GM21528 (cell line): Measurements from ENCODE around the gene PRKCB.
"Not testable (repeated sequence)": the region's sequence is repeated elsewhere in the genome, so short reads cannot be mapped to it uniquely, and the experiment has no call there.

Source experiments
- ATAC-seq: cut with Tn5 transposase; IDR thresholded peaks from one replicate; pipeline ENCODE4 v1.9.1; 2021; ENCODE audit warnings: mild to moderate bottlenecking, moderate library complexity; ENCODE audit not compliant: unreplicated experiment, low FRiP score

The PRKCB gene

GRCh38 chr16:24198807-24199533 lies 363.2 kb downstream of the PRKCB start:
- no peak for ATAC-seq

GRCh38 chr16:24203675-24204074 lies 367.9 kb downstream of the PRKCB start:
- ATAC-seq, result no peak

- ATAC-seq, result no peak
These were observed 368.4 kb downstream of the PRKCB start for GRCh38 chr16:24204150-24204665.

GRCh38 chr16:24206926-24207325 lies 371.1 kb downstream of the PRKCB start:
- no peak for ATAC-seq

- no peak for ATAC-seq
These were observed 372.9 kb downstream of the PRKCB start for GRCh38 chr16:24208710-24209109.

GRCh38 chr16:24214992-24215391 lies 379.2 kb downstream of the PRKCB start:
- no peak for ATAC-seq

- no peak for ATAC-seq
These were observed 381.2 kb downstream of the PRKCB start for GRCh38 chr16:24216961-24217360.

GRCh38 chr16:24217461-24217860 lies 381.7 kb downstream of the PRKCB start:
- ATAC-seq, result no peak

GRCh38 chr16:24218299-24218698 lies 382.5 kb downstream of the PRKCB start:
- no peak for ATAC-seq

- no peak for ATAC-seq
These were observed 385.4 kb downstream of the PRKCB start for GRCh38 chr16:24221219-24221618.

- ATAC-seq, result no peak
These were observed 392.7 kb downstream of the PRKCB start for GRCh38 chr16:24228514-24228913.

GRCh38 chr16:24232936-24233335 lies 397.2 kb downstream of the PRKCB start:
- no peak for ATAC-seq

- no peak for ATAC-seq
These were observed 399.0 kb downstream of the PRKCB start for GRCh38 chr16:24234737-24235136.

GRCh38 chr16:24235806-24236205 lies 400.0 kb downstream of the PRKCB start:
- no peak for ATAC-seq

- not testable (repeated sequence) for ATAC-seq
These were observed 403.1 kb downstream of the PRKCB start for GRCh38 chr16:24238846-24239245.

GRCh38 chr16:24246911-24247607 lies 411.3 kb downstream of the PRKCB start:
- ATAC-seq, result no peak

GRCh38 chr16:24253192-24253591 lies 417.4 kb downstream of the PRKCB start:
- no peak for ATAC-seq

- no peak for ATAC-seq
These were observed 419.9 kb downstream of the PRKCB start, which contains the start of gene CACNG3 for GRCh38 chr16:24255456-24256371. CACNG3 (plus strand) TSS chr16:24256335; CDS start chr16:24256755, 420 bp downstream.

GRCh38 chr16:24257958-24258357 lies 422.2 kb downstream of the PRKCB start:
- no peak for ATAC-seq

GRCh38 chr16:24258791-24259190 lies 423.0 kb downstream of the PRKCB start:
- no peak for ATAC-seq

GRCh38 chr16:24262816-24263215 lies 427.0 kb downstream of the PRKCB start:
- ATAC-seq, result no peak
